ENCODE results near the gene NELL1. TPM values are rescaled to one million over a fixed set of nuclear protein-coding genes. Genes with fewer than 3 reads are reported as not detected.

The NELL1 gene
- total and polyA plus RNA-seq, 2 experiments from 2014 or later = 1.6 TPM; not detected in 1

GRCh38 chr11:20771681-20772080 is 102.3 kb downstream of the NELL1 start (continued):
- TF ChIP-seq ZNF462 (CRISPR knock-in tag; IDR thresholded peaks at IDR 0.05) = no peak
- TF ChIP-seq REST (IDR thresholded peaks at IDR 0.05; ENCODE audit: unreplicated experiment) = no peak
- TF ChIP-seq ZNF114 (CRISPR knock-in tag; IDR thresholded peaks at IDR 0.05) = no peak
- TF ChIP-seq EZH2 (IDR thresholded peaks at IDR 0.05; ENCODE audit: low read depth, unreplicated experiment) = no peak
- TF ChIP-seq CTCF (conservative IDR thresholded peaks at IDR 0.05; ENCODE audit: low read depth in 2 of 2) = no peak
- TF ChIP-seq POLR2AphosphoS5 (IDR thresholded peaks at IDR 0.05; ENCODE audit: low read depth) = no peak

All from GM23338 (cell line).